ENCODE data around the gene MKX. TPM values are rescaled to one million over a fixed set of nuclear protein-coding genes. Genes with fewer than 3 reads are reported as not detected.
"Not testable (repeated sequence)": the region's sequence is repeated elsewhere in the genome, so short reads cannot be mapped to it uniquely, and the experiment has no call there.

The MKX gene
- total RNA-seq, 1 experiment from 2014 or later: not detected

- in situ Hi-C loops (cut with HindIII; ENCODE audit: low pct_unique_long_range_greater_than_20kb, low sequenced_read_pairs): no loop called here
- DNase-seq (ENCODE audit: low read depth, low spot score): no peak
These were observed 35.6 kb downstream of the MKX start for GRCh38 chr10:27710014-27710413.

GRCh38 chr10:27709304-27709703, 36.3 kb downstream of the MKX start:
- DNase-seq (ENCODE audit: low read depth, low spot score): no peak
- in situ Hi-C loops (cut with HindIII; ENCODE audit: low pct_unique_long_range_greater_than_20kb, low sequenced_read_pairs): no loop called here

- in situ Hi-C loops (cut with HindIII; ENCODE audit: low pct_unique_long_range_greater_than_20kb, low sequenced_read_pairs): no loop called here
- DNase-seq (ENCODE audit: low read depth, low spot score): no peak
These were observed 43.6 kb downstream of the MKX start for GRCh38 chr10:27701938-27702537.

GRCh38 chr10:27699776-27700175, 45.8 kb downstream of the MKX start:
- DNase-seq (ENCODE audit: low read depth, low spot score): no peak
- in situ Hi-C loops (cut with HindIII; ENCODE audit: low pct_unique_long_range_greater_than_20kb, low sequenced_read_pairs): no loop called here

- in situ Hi-C loops (cut with HindIII; ENCODE audit: low pct_unique_long_range_greater_than_20kb, low sequenced_read_pairs): no loop called here
- no peak for DNase-seq (ENCODE audit: low read depth, low spot score)
These were observed 46.7 kb downstream of the MKX start for GRCh38 chr10:27698961-27699360.

GRCh38 chr10:27696466-27696865, 49.2 kb downstream of the MKX start:
- no peak for DNase-seq (ENCODE audit: low read depth, low spot score)
- in situ Hi-C loops (cut with HindIII; ENCODE audit: low pct_unique_long_range_greater_than_20kb, low sequenced_read_pairs): no loop called here

GRCh38 chr10:27695706-27696105, 49.9 kb downstream of the MKX start:
- in situ Hi-C loops (cut with HindIII; ENCODE audit: low pct_unique_long_range_greater_than_20kb, low sequenced_read_pairs): no loop called here
- no peak for DNase-seq (ENCODE audit: low read depth, low spot score)

GRCh38 chr10:27695088-27695487, 50.5 kb downstream of the MKX start:
- in situ Hi-C loops (cut with HindIII; ENCODE audit: low pct_unique_long_range_greater_than_20kb, low sequenced_read_pairs): no loop called here
- no peak for DNase-seq (ENCODE audit: low read depth, low spot score)

GRCh38 chr10:27692663-27693062, 53.0 kb downstream of the MKX start:
- in situ Hi-C loops (cut with HindIII; ENCODE audit: low pct_unique_long_range_greater_than_20kb, low sequenced_read_pairs): no loop called here
- no peak for DNase-seq (ENCODE audit: low read depth, low spot score)

GRCh38 chr10:27688991-27689390, 56.6 kb downstream of the MKX start:
- no peak for DNase-seq (ENCODE audit: low read depth, low spot score)
- in situ Hi-C loops (cut with HindIII; ENCODE audit: low pct_unique_long_range_greater_than_20kb, low sequenced_read_pairs): no loop called here

GRCh38 chr10:27688276-27688675, 57.3 kb downstream of the MKX start:
- no peak for DNase-seq (ENCODE audit: low read depth, low spot score)
- in situ Hi-C loops (cut with HindIII; ENCODE audit: low pct_unique_long_range_greater_than_20kb, low sequenced_read_pairs): no loop called here

- DNase-seq (ENCODE audit: low read depth, low spot score): no peak
- in situ Hi-C loops (cut with HindIII; ENCODE audit: low pct_unique_long_range_greater_than_20kb, low sequenced_read_pairs): no loop called here
These were observed 57.9 kb downstream of the MKX start for GRCh38 chr10:27687743-27688142.

GRCh38 chr10:27687326-27687725, 58.3 kb downstream of the MKX start:
- in situ Hi-C loops (cut with HindIII; ENCODE audit: low pct_unique_long_range_greater_than_20kb, low sequenced_read_pairs): no loop called here
- DNase-seq (ENCODE audit: low read depth, low spot score): no peak

- no peak for DNase-seq (ENCODE audit: low read depth, low spot score)
- in situ Hi-C loops (cut with HindIII; ENCODE audit: low pct_unique_long_range_greater_than_20kb, low sequenced_read_pairs): no loop called here
These were observed 59.9 kb downstream of the MKX start for GRCh38 chr10:27685681-27686080.

GRCh38 chr10:27683226-27683625, 62.4 kb downstream of the MKX start:
- in situ Hi-C loops (cut with HindIII; ENCODE audit: low pct_unique_long_range_greater_than_20kb, low sequenced_read_pairs): no loop called here

GRCh38 chr10:27681795-27682194, 63.8 kb downstream of the MKX start:
- in situ Hi-C loops (cut with HindIII; ENCODE audit: low pct_unique_long_range_greater_than_20kb, low sequenced_read_pairs); DNase-seq (ENCODE audit: low read depth, low spot score): not testable (repeated sequence)

More at GRCh38 chr10:27683226-27683625, 62.4 kb downstream of the MKX start:
- no peak for DNase-seq (ENCODE audit: low read depth, low spot score)

GRCh38 chr10:27680691-27681605, 64.7 kb downstream of the MKX start:
- DNase-seq (ENCODE audit: low read depth, low spot score): no peak
- in situ Hi-C loops (cut with HindIII; ENCODE audit: low pct_unique_long_range_greater_than_20kb, low sequenced_read_pairs): no loop called here

GRCh38 chr10:27680006-27680557, 65.5 kb downstream of the MKX start:
- no peak for DNase-seq (ENCODE audit: low read depth, low spot score)
- in situ Hi-C loops (cut with HindIII; ENCODE audit: low pct_unique_long_range_greater_than_20kb, low sequenced_read_pairs): no loop called here
